GM23338 (cell line): Measurements from ENCODE around the gene SMIM35. TPM values are rescaled to one million over a fixed set of nuclear protein-coding genes. Genes with fewer than 3 reads are reported as not detected.

Experiments used
- ATAC-seq: fragments of 200-7000 bp; cut with Tn5 transposase; 3 replicates; pipeline ENCODE4 v1.9.1; 2020
- DNase-seq: peaks from one replicate; pipeline ENCODE4 v3.0.0-alpha.2; 2015; ENCODE audit warnings: low spot score
- H2AFZ ChIP-seq: fragments of 200-600 bp; sonication (generic); 2 replicates; pipeline ENCODE4 v1.8.0; 2016; ENCODE audit warnings: antibody characterized with exemption, mild to moderate bottlenecking, moderate library complexity
- H3F3A ChIP-seq: fragments of 200-600 bp; sonication (generic); replicated peaks from 2 replicates; pipeline ENCODE4 v1.8.0; 2017; ENCODE audit warnings: antibody characterized with exemption, mixed run types, low read depth
- H3K27ac ChIP-seq: fragments of 200-600 bp; sonication (generic); 2 replicates; pipeline ENCODE4 v1.6.1; 2016; ENCODE audit warnings: low read depth
- H3K27me3 ChIP-seq: fragments of 200-600 bp; sonication (generic); 2 replicates; pipeline ENCODE4 v1.8.0; 2016; ENCODE audit warnings: mild to moderate bottlenecking, mixed run types, moderate library complexity; ENCODE audit not compliant: insufficient read depth
- H3K36me3 ChIP-seq: fragments of 200-600 bp; sonication (generic); 2 replicates; pipeline ENCODE4 v1.8.0; 2016; ENCODE audit warnings: mild to moderate bottlenecking; ENCODE audit not compliant: insufficient read depth
- H3K4me1 ChIP-seq: fragments of 200-600 bp; sonication (generic); 2 replicates; pipeline ENCODE4 v1.8.0; 2016; ENCODE audit warnings: mild to moderate bottlenecking, moderate library complexity; ENCODE audit not compliant: insufficient read depth
- H3K4me2 ChIP-seq: fragments of 200-600 bp; sonication (generic); 2 replicates; pipeline ENCODE4 v1.7.1; 2017; ENCODE audit warnings: mixed run types
- H3K4me3 ChIP-seq: fragments of 200-600 bp; sonication (generic); 2 replicates; pipeline ENCODE4 v1.6.1; 2016; ENCODE audit warnings: mixed run types
- H3K79me2 ChIP-seq: fragments of 200-600 bp; sonication (generic); replicated peaks from 2 replicates; pipeline ENCODE4 v1.8.0; 2017; ENCODE audit warnings: mild to moderate bottlenecking; ENCODE audit not compliant: insufficient read depth
- H3K9me2 ChIP-seq: fragments of 200-600 bp; sonication (generic); 2 replicates; pipeline ENCODE4 v1.8.0; 2017; ENCODE audit not compliant: insufficient read depth
- H4K20me1 ChIP-seq: fragments of 200-600 bp; sonication (generic); replicated peaks from 2 replicates; pipeline ENCODE4 v1.8.0; 2017; ENCODE audit warnings: mild to moderate bottlenecking; ENCODE audit not compliant: insufficient read depth
- H3K27ac Mint-ChIP-seq: 2 replicates; pipeline ENCODE4 v1.8.0; 2020; ENCODE audit warnings: inconsistent platforms, mild to moderate bottlenecking, moderate library complexity, mixed read lengths
- H3K27me3 Mint-ChIP-seq: 3 replicates; pipeline ENCODE4 v1.8.0; 2022; ENCODE audit warnings: low read depth, mild to moderate bottlenecking, moderate library complexity, mixed read lengths, inconsistent platforms; ENCODE audit not compliant: insufficient read depth, poor library complexity
- H3K36me3 Mint-ChIP-seq: 3 replicates; pipeline ENCODE4 v1.8.0; 2021; ENCODE audit warnings: low read depth, mild to moderate bottlenecking, inconsistent platforms, moderate library complexity, mixed read lengths
- H3K4me1 Mint-ChIP-seq: 3 replicates; pipeline ENCODE4 v1.8.0; 2020; ENCODE audit warnings: mild to moderate bottlenecking, inconsistent platforms, mixed read lengths
- H3K4me3 Mint-ChIP-seq: 3 replicates; pipeline ENCODE4 v1.8.0; 2021; ENCODE audit warnings: moderate library complexity, mild to moderate bottlenecking, inconsistent platforms, mixed read lengths
- H3K9me3 Mint-ChIP-seq: 3 replicates; pipeline ENCODE4 v1.8.0; 2020; ENCODE audit warnings: moderate library complexity, mild to moderate bottlenecking, inconsistent platforms, mixed read lengths
- CREB1 ChIP-seq: fragments of 250-450 bp; sonication (Bioruptor Pico); IDR thresholded peaks from 2 replicates; pipeline ENCODE4 v1.5.0; 2020; ENCODE audit warnings: low read depth, mild to moderate bottlenecking, moderate library complexity
- EZH2 ChIP-seq: fragments of 200-600 bp; sonication (generic); IDR thresholded peaks from one replicate; pipeline ENCODE4 v1.8.0; 2017; ENCODE audit warnings: antibody characterized with exemption, mild to moderate bottlenecking, low read depth; ENCODE audit not compliant: unreplicated experiment
- EZH2phosphoT487 ChIP-seq: fragments of 200-600 bp; sonication (generic); IDR thresholded peaks from one replicate; pipeline ENCODE4 v1.8.1; 2018; ENCODE audit warnings: antibody characterized with exemption; ENCODE audit not compliant: unreplicated experiment
- JUNB ChIP-seq: IDR thresholded peaks from one replicate; pipeline ENCODE4 v1.6.1; 2016; ENCODE audit warnings: antibody characterized with exemption; ENCODE audit not compliant: unreplicated experiment
- NANOG ChIP-seq: IDR thresholded peaks from 2 replicates; pipeline ENCODE4 v1.6.1; 2016; ENCODE audit warnings: antibody characterized with exemption, borderline replicate concordance
- POLR2AphosphoS5 ChIP-seq: IDR thresholded peaks from 2 replicates; pipeline ENCODE4 v1.6.1; 2016; ENCODE audit warnings: antibody characterized with exemption, low read depth
- STAT1 ChIP-seq: IDR thresholded peaks from one replicate; pipeline ENCODE4 v1.6.1; 2016; ENCODE audit warnings: antibody characterized with exemption; ENCODE audit not compliant: unreplicated experiment
- ZNF114 ChIP-seq: fragments of 250-450 bp; sonication (Bioruptor Pico); IDR thresholded peaks from 2 replicates; pipeline ENCODE4 v1.5.0; 2020; ENCODE audit warnings: mild to moderate bottlenecking, moderate library complexity
- ZNF331 ChIP-seq: fragments of 250-450 bp; sonication (Bioruptor Pico); IDR thresholded peaks from 2 replicates; pipeline ENCODE4 v1.5.0; 2020; ENCODE audit warnings: low read depth, mild to moderate bottlenecking, moderate library complexity
- polyA plus RNA-seq: library from polyadenylated mRNA; unstranded; fragments of >200 nt; fragmentation: Nextera tagmentation; extraction: Ambion mirVana; gene quantifications from 2 replicates; pipeline ENCODE4 v1.2.1, GENCODE V29; 2016
- total RNA-seq: library from RNA; depleted of rRNA; stranded (reverse); fragments of >200 nt; shearing (Covaris generic); gene quantifications from 2 replicates; pipeline ENCODE4 v1.2.3, GENCODE V29; 2014
- TF ChIP-seq, protein P1 (sequence below): IDR thresholded peaks from one replicate; pipeline ENCODE4 v1.6.1; 2018; ENCODE audit warnings: antibody characterized with exemption; ENCODE audit not compliant: unreplicated experiment
- TF ChIP-seq, protein P2 (sequence below): fragments of 250-450 bp; sonication (Bioruptor Pico); IDR thresholded peaks from 2 replicates; pipeline ENCODE4 v1.5.0; 2020; ENCODE audit warnings: mild to moderate bottlenecking, moderate library complexity
- TF ChIP-seq, protein P3 (sequence below): IDR thresholded peaks from 2 replicates; pipeline ENCODE4 v1.6.1; 2016; ENCODE audit warnings: antibody characterized with exemption

Gene SMIM35
- total and polyA plus RNA-seq, 2 experiments from 2014 or later: not detected

DNA sequence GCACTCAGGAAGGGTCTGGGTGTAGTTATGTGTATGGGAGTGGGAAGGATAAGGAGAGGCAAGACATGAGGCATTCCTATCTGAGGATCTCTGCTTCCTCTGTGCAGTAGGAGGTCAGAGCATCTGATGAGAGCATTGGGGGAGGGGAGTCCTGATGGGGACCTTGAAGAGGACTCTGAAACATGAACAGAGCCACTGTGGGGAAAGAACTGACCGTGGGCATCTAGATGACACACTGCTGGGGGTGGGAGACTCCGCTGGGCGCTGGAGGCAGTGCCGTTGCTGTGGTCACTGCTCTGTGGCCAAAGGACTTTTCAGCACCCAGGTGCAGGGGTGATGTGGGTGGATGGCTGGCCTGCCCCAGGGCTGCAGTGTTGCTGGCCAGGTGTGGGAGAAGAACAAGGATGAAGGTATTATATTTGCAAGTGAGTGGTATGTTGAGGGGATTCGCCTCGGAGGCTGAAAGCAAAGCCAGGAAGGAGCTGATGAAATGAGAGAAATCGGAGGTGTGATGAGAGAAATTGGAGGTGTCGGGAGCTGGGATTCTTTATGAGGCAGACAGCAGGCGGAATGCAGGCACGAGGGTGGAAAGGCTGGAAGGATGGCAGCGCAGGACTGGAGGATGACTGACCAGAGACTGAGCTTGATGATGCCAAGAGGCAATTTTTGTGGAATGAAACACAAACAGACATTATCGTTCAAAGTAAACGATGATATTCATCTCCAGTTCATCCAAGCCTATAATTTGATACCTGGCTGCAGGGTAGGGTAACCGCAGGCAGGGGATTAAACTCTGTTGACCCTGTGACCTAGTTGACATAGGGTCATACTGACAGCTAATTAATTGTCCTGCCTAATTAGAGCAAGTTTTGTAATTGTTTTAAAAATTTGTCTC lies 29.3 kb downstream of the SMIM35 start:
- no peaks in the 10 kb centered on the region; the same call in 2 of the 3 replicates for H3K9me3 Mint-ChIP-seq

More for the DNA sequence above, 29.3 kb downstream of the SMIM35 start:
- H3K36me3 Mint-ChIP-seq: no peaks in the 10 kb centered on the region
- Histone ChIP-seq H3K9me2 (no peaks in the 10 kb centered on the region), H3K4me1 (no peaks in the 10 kb centered on the region), H3K4me2 (no peak overlapping the region), H3K36me3 (no peaks in the 10 kb centered on the region), H3K79me2 (no peaks in the 10 kb centered on the region), H4K20me1 (no peaks in the 10 kb centered on the region), H3K4me3 (no peak overlapping the region), H3F3A (no peaks in the 10 kb centered on the region), H3K27me3 (no peaks in the 10 kb centered on the region), H2AFZ (no peak overlapping the region), H3K27ac (no peak overlapping the region)
- peaks cover 5% of the 10 kb centered on the region; the same call in 2 of the 3 replicates for H3K4me1 Mint-ChIP-seq
- no peak for TF ChIP-seq JUNB
- TF ChIP-seq, protein P1, sequence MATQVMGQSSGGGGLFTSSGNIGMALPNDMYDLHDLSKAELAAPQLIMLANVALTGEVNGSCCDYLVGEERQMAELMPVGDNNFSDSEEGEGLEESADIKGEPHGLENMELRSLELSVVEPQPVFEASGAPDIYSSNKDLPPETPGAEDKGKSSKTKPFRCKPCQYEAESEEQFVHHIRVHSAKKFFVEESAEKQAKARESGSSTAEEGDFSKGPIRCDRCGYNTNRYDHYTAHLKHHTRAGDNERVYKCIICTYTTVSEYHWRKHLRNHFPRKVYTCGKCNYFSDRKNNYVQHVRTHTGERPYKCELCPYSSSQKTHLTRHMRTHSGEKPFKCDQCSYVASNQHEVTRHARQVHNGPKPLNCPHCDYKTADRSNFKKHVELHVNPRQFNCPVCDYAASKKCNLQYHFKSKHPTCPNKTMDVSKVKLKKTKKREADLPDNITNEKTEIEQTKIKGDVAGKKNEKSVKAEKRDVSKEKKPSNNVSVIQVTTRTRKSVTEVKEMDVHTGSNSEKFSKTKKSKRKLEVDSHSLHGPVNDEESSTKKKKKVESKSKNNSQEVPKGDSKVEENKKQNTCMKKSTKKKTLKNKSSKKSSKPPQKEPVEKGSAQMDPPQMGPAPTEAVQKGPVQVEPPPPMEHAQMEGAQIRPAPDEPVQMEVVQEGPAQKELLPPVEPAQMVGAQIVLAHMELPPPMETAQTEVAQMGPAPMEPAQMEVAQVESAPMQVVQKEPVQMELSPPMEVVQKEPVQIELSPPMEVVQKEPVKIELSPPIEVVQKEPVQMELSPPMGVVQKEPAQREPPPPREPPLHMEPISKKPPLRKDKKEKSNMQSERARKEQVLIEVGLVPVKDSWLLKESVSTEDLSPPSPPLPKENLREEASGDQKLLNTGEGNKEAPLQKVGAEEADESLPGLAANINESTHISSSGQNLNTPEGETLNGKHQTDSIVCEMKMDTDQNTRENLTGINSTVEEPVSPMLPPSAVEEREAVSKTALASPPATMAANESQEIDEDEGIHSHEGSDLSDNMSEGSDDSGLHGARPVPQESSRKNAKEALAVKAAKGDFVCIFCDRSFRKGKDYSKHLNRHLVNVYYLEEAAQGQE: no peak
- no peak for TF ChIP-seq POLR2AphosphoS5
- no peak for TF ChIP-seq ZNF114 (CRISPR knock-in tag)
- no peak for TF ChIP-seq EZH2
- TF ChIP-seq, protein P2, sequence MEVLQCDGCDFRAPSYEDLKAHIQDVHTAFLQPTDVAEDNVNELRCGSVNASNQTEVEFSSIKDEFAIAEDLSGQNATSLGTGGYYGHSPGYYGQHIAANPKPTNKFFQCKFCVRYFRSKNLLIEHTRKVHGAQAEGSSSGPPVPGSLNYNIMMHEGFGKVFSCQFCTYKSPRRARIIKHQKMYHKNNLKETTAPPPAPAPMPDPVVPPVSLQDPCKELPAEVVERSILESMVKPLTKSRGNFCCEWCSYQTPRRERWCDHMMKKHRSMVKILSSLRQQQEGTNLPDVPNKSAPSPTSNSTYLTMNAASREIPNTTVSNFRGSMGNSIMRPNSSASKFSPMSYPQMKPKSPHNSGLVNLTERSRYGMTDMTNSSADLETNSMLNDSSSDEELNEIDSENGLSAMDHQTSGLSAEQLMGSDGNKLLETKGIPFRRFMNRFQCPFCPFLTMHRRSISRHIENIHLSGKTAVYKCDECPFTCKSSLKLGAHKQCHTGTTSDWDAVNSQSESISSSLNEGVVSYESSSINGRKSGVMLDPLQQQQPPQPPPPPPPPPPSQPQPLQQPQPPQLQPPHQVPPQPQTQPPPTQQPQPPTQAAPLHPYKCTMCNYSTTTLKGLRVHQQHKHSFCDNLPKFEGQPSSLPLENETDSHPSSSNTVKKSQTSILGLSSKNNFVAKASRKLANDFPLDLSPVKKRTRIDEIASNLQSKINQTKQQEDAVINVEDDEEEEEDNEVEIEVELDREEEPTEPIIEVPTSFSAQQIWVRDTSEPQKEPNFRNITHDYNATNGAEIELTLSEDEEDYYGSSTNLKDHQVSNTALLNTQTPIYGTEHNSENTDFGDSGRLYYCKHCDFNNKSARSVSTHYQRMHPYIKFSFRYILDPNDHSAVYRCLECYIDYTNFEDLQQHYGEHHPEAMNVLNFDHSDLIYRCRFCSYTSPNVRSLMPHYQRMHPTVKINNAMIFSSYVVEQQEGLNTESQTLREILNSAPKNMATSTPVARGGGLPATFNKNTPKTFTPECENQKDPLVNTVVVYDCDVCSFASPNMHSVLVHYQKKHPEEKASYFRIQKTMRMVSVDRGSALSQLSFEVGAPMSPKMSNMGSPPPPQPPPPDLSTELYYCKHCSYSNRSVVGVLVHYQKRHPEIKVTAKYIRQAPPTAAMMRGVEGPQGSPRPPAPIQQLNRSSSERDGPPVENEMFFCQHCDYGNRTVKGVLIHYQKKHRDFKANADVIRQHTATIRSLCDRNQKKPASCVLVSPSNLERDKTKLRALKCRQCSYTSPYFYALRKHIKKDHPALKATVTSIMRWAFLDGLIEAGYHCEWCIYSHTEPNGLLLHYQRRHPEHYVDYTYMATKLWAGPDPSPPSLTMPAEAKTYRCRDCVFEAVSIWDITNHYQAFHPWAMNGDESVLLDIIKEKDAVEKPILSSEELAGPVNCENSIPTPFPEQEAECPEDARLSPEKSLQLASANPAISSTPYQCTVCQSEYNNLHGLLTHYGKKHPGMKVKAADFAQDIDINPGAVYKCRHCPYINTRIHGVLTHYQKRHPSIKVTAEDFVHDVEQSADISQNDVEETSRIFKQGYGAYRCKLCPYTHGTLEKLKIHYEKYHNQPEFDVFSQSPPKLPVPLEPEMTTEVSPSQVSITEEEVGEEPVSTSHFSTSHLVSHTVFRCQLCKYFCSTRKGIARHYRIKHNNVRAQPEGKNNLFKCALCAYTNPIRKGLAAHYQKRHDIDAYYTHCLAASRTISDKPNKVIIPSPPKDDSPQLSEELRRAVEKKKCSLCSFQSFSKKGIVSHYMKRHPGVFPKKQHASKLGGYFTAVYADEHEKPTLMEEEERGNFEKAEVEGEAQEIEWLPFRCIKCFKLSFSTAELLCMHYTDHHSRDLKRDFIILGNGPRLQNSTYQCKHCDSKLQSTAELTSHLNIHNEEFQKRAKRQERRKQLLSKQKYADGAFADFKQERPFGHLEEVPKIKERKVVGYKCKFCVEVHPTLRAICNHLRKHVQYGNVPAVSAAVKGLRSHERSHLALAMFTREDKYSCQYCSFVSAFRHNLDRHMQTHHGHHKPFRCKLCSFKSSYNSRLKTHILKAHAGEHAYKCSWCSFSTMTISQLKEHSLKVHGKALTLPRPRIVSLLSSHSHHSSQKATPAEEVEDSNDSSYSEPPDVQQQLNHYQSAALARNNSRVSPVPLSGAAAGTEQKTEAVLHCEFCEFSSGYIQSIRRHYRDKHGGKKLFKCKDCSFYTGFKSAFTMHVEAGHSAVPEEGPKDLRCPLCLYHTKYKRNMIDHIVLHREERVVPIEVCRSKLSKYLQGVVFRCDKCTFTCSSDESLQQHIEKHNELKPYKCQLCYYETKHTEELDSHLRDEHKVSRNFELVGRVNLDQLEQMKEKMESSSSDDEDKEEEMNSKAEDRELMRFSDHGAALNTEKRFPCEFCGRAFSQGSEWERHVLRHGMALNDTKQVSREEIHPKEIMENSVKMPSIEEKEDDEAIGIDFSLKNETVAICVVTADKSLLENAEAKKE (CRISPR knock-in tag): no peak
- no peak for TF ChIP-seq NANOG
- no peak for TF ChIP-seq CREB1 (CRISPR knock-in tag)
- no peak for TF ChIP-seq EZH2phosphoT487
- TF ChIP-seq STAT1: no peak
- TF ChIP-seq, protein P3, sequence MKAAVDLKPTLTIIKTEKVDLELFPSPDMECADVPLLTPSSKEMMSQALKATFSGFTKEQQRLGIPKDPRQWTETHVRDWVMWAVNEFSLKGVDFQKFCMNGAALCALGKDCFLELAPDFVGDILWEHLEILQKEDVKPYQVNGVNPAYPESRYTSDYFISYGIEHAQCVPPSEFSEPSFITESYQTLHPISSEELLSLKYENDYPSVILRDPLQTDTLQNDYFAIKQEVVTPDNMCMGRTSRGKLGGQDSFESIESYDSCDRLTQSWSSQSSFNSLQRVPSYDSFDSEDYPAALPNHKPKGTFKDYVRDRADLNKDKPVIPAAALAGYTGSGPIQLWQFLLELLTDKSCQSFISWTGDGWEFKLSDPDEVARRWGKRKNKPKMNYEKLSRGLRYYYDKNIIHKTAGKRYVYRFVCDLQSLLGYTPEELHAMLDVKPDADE: no peak
- no peak for TF ChIP-seq ZNF331 (CRISPR knock-in tag)
- DNase-seq (no peak), ATAC-seq (no peak)
- no peak overlapping the region for H3K4me3 Mint-ChIP-seq
- peaks cover 15% of the 10 kb centered on the region for H3K27me3 Mint-ChIP-seq
- H3K27ac Mint-ChIP-seq: no peak overlapping the region
